ENCODE data around the gene KCNMB3. TPM values are rescaled to one million over a fixed set of nuclear protein-coding genes. Genes with fewer than 3 reads are reported as not detected.
"Not testable (repeated sequence)": the region's sequence is repeated elsewhere in the genome, so short reads cannot be mapped to it uniquely, and the experiment has no call there.

The KCNMB3 gene
- total RNA-seq, 1 donor from 2014 or later, result 3.1 TPM

- DNase-seq (ENCODE audit: low spot score), result no peak
Observed at GRCh38 chr3:179264449-179264848, 13.5 kb upstream of the KCNMB3 start.

- DNase-seq (ENCODE audit: low spot score), result no peak
Observed at GRCh38 chr3:179263134-179263533, 12.2 kb upstream of the KCNMB3 start.

- peak; percentile 72 for DNase-seq (ENCODE audit: low spot score)
Observed at GRCh38 chr3:179260949-179261765, 10.2 kb upstream of the KCNMB3 start.

GRCh38 chr3:179259959-179260756 is 9.2 kb upstream of the KCNMB3 start:
- not testable (repeated sequence) for DNase-seq (ENCODE audit: low spot score)

GRCh38 chr3:179258820-179259219 is 7.9 kb upstream of the KCNMB3 start:
- no peak for DNase-seq (ENCODE audit: low spot score)

GRCh38 chr3:179257742-179258141 is 6.8 kb upstream of the KCNMB3 start:
- not testable (repeated sequence) for DNase-seq (ENCODE audit: low spot score)

GRCh38 chr3:179256813-179257212 is 5.9 kb upstream of the KCNMB3 start:
- no peak for DNase-seq (ENCODE audit: low spot score)

- no peak for DNase-seq (ENCODE audit: low spot score)
Observed at GRCh38 chr3:179247289-179248015, 3.5 kb downstream of the KCNMB3 start.

- no peak for DNase-seq (ENCODE audit: low spot score)
Observed at GRCh38 chr3:179244878-179245277, 6.0 kb downstream of the KCNMB3 start.

- not testable (repeated sequence) for DNase-seq (ENCODE audit: low spot score)
Observed at GRCh38 chr3:179242859-179243258, 8.1 kb downstream of the KCNMB3 start.

GRCh38 chr3:179240299-179240698 is 10.6 kb downstream of the KCNMB3 start:
- DNase-seq (ENCODE audit: low spot score), result not testable (repeated sequence)

GRCh38 chr3:179236669-179237301 is 14.1 kb downstream of the KCNMB3 start:
- no peak for DNase-seq (ENCODE audit: low spot score)

GRCh38 chr3:179234199-179234598 is 16.7 kb downstream of the KCNMB3 start:
- DNase-seq (ENCODE audit: low spot score), result no peak

GRCh38 chr3:179233043-179233442 is 17.9 kb downstream of the KCNMB3 start:
- no peak for DNase-seq (ENCODE audit: low spot score)

- no peak for DNase-seq (ENCODE audit: low spot score)
Observed at GRCh38 chr3:179229177-179229576, 21.7 kb downstream of the KCNMB3 start.

GRCh38 chr3:179227349-179227748 is 23.6 kb downstream of the KCNMB3 start:
- DNase-seq (ENCODE audit: low spot score), result no peak

- DNase-seq (ENCODE audit: low spot score), result no peak
Observed at GRCh38 chr3:179224584-179224983, 26.3 kb downstream of the KCNMB3 start.

GRCh38 chr3:179223548-179223947 is 27.4 kb downstream of the KCNMB3 start:
- no peak for DNase-seq (ENCODE audit: low spot score)

- not testable (repeated sequence) for DNase-seq (ENCODE audit: low spot score)
Observed at GRCh38 chr3:179218213-179218612, 32.7 kb downstream of the KCNMB3 start.

- not testable (repeated sequence) for DNase-seq (ENCODE audit: low spot score)
Observed at GRCh38 chr3:179215550-179215949, 35.4 kb downstream of the KCNMB3 start.

- no peak for DNase-seq (ENCODE audit: low spot score)
Observed at GRCh38 chr3:179200790-179201189, 50.1 kb downstream of the KCNMB3 start.

GRCh38 chr3:179196700-179197099 is 54.2 kb downstream of the KCNMB3 start:
- DNase-seq (ENCODE audit: low spot score), result no peak
